Gastrocnemius medialis (tissue), 4 donors: ENCODE data around the gene DNAJB12. TPM values are rescaled to one million over a fixed set of nuclear protein-coding genes. Genes with fewer than 3 reads are reported as not detected.
A peak's percentile ranks its signal among the peaks of the same experiment; 100 is the strongest.

Experiments
- ATAC-seq, 2 donors: fragments of 150-250 bp; one replicate each; pipeline ENCODE4 v1.9.1; 2016
- DNase-seq, 2 donors: peaks; one replicate each; pipeline ENCODE4 v3.0.0-alpha.2; 2019
- H3K27ac ChIP-seq, 4 donors: fragments of 200-600 bp; sonication (generic); 1 replicate in 1 of 4; 2 replicates in 3 of 4; pipeline ENCODE4 v1.5.1; 2016 to 2018; ENCODE audit warnings: mild to moderate bottlenecking in 2 of 4, moderate library complexity in 1 of 4
- H3K27me3 ChIP-seq, 3 donors: fragments of 200-600 bp; sonication (generic) in 2 of 3; 1 replicate in 1 of 3; 2 replicates in 2 of 3; pipeline versions ENCODE4 v1.5.1 to v1.6.0; 2016 to 2019; ENCODE audit warnings: mild to moderate bottlenecking in 1 of 3, moderate library complexity in 1 of 3
- H3K36me3 ChIP-seq, 2 donors: fragments of 200-600 bp; sonication (generic) in 1 of 2; one replicate each; pipeline ENCODE4 v1.5.1; 2017 to 2018
- H3K4me1 ChIP-seq, 2 donors: fragments of 200-600 bp; sonication (generic) in 1 of 2; one replicate each; pipeline ENCODE4 v1.5.1; 2016 to 2017; ENCODE audit warnings: mild to moderate bottlenecking in 2 of 2
- H3K4me3 ChIP-seq, 4 donors: fragments of 200-600 bp; sonication (generic) in 3 of 4; 1 replicate in 1 of 4; 2 replicates in 3 of 4; pipeline ENCODE4 v1.5.1; 2016 to 2019; ENCODE audit warnings: mild to moderate bottlenecking in 2 of 4
- H3K9me3 ChIP-seq, 3 donors: fragments of 200-600 bp; sonication (generic) in 2 of 3; 1 replicate in 1 of 3; 2 replicates in 2 of 3; pipeline ENCODE4 v1.5.1; 2016 to 2019
- POLR2A ChIP-seq, 2 donors: fragments of 450-650 bp; IDR thresholded peaks; one replicate each; pipeline ENCODE4 v1.6.1; 2017; ENCODE audit warnings: antibody characterized with exemption in 2 of 2, mild to moderate bottlenecking in 2 of 2, moderate library complexity in 2 of 2
- in situ Hi-C, 4 donors: fragments of 200-750 bp; cut with MboI; loops; one replicate each; pipeline versions ENCODE4 v1.15.0 to v1.8.0; 2017; ENCODE audit warnings: low sequenced_read_pairs in 4 of 4
- intact Hi-C: fragments of 100-400 bp; cut with DNase I; formaldehyde crosslinking; loops from one replicate; pipeline ENCODE4 v1.15.1; 2023; ENCODE audit warnings: low total_unique reads
- total RNA-seq, 4 donors: library from RNA; depleted of rRNA; stranded (reverse); fragments of >200 nt; gene quantifications; one replicate each; pipeline versions ENCODE4 v1.1.0 to v1.2.3, GENCODE V29; 2016
- TF ChIP-seq, protein P1 (sequence below), 5 experiments: fragments of 450-650 bp in 3 of 5; fragments of 200-600 bp in 2 of 5; sonication (generic) in 2 of 5; IDR thresholded peaks in 4 of 5; conservative IDR thresholded peaks in 1 of 5; 1 replicate in 4 of 5; 2 replicates in 1 of 5; pipeline ENCODE4 v1.5.1; 2016 to 2019; ENCODE audit warnings: antibody characterized with exemption in 5 of 5, mild to moderate bottlenecking in 3 of 5, moderate library complexity in 3 of 5

The DNAJB12 gene
- total RNA-seq, 4 donors from 2014 or later: 35.8 to 49.7 (median 39.0) TPM

DNA sequence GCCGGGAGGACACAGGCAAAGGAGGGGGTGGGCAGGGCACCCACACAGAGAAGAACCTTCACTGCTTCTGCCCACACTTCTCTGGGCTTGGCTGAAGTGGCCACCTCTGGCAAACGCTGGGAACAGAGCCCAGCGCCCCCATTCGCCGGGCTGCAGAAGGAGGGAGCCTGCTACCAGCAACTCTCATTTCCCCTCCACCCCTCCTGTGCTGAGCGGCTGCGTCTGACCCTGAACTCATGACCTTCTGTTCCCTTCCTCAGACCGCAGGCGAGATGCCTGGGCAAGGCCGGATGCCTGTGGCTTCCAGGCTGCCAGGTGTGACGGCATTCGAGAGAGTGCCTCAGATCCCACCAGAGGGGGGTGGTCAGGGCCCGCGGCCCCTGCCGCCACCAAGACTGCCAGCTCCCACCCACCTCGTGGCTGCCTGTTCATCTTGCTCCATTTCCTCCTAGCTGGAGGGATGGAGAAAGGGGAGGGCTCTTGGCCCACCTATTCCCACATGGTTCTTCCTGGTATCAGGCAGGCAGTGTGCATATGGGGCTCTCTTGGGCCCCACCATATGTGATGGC is 19.8 kb downstream of the DNAJB12 start:
- Histone ChIP-seq H3K4me1 (peaks cover 49 to 61% of the 10 kb centered on the region in 2 donors), H3K9me3 (no peaks in the 10 kb centered on the region), H3K36me3 (peaks cover 0 to 36% of the 10 kb centered on the region in 2 donors), H3K27ac (peak overlapping the region; percentile 85 to 95 (median 90)), H3K27me3 (no peaks in the 10 kb centered on the region), H3K4me3 (peak overlapping the region in 3 of 4 donors; percentile 5 to 19 (median 11))
- TF ChIP-seq, protein P1, sequence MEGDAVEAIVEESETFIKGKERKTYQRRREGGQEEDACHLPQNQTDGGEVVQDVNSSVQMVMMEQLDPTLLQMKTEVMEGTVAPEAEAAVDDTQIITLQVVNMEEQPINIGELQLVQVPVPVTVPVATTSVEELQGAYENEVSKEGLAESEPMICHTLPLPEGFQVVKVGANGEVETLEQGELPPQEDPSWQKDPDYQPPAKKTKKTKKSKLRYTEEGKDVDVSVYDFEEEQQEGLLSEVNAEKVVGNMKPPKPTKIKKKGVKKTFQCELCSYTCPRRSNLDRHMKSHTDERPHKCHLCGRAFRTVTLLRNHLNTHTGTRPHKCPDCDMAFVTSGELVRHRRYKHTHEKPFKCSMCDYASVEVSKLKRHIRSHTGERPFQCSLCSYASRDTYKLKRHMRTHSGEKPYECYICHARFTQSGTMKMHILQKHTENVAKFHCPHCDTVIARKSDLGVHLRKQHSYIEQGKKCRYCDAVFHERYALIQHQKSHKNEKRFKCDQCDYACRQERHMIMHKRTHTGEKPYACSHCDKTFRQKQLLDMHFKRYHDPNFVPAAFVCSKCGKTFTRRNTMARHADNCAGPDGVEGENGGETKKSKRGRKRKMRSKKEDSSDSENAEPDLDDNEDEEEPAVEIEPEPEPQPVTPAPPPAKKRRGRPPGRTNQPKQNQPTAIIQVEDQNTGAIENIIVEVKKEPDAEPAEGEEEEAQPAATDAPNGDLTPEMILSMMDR (IDR thresholded peaks at IDR 0.05 in 4 of 5, conservative IDR thresholded peaks at IDR 0.05 in 1 of 5): no peak
- peak in 1 of 2 donors; percentile 20 for TF ChIP-seq POLR2A (IDR thresholded peaks at IDR 0.05)
- ATAC-seq (peak; percentile 50 to 52), DNase-seq (peak; percentile 78 to 90)
- in situ Hi-C loops (loop anchor here (5.0 to 25.0 kb wide), 7 partner anchors 120 to 380 kb away; partner anchors contain the start of genes CHST3 (in 3 of the 4), ANAPC16 (in 2 of the 4) and ASCC1 (in 2 of the 4)), intact Hi-C loops (loop anchor here (1.0 to 10.0 kb wide), 2 partner anchors 62 to 440 kb away; partner anchors contain the start of gene DDIT4)

DNA sequence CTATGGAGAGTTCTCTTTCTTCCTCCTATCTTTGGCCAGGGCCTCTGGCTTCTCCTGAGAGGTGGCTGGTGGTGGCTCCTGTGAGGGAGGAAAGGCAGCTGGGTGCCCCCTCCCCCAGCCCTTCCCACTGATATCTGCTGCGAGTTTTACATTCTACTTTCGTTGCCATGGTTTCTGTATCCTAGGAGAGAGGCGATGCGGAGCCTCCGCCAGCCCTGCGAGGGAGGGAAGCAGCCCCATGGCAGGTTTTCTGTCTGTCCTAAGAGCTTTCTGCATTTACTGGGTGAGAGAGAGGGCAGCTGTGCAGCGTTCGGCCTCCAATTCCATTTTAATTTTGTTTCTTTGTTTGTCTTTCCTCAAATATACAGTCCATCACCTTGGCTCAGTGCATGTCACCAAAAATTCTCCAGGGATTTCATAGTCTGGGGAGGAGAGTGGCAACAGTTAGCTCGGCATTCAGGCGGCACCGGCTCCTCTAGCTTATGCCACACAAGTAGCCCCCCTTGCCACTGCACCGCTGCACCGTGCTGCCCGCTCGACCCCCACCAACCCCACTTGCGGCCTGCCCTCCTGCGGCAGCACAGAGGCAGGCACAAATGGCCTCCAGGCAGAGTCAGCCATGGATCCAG is 20.4 kb downstream of the DNAJB12 start:
- Histone ChIP-seq H3K27me3 (no peaks in the 10 kb centered on the region), H3K4me3 (no peak overlapping the region), H3K36me3 (peaks cover 0 to 30% of the 10 kb centered on the region in 2 donors), H3K4me1 (peaks cover 51 to 61% of the 10 kb centered on the region in 2 donors), H3K9me3 (no peaks in the 10 kb centered on the region), H3K27ac (peak overlapping the region; percentile 85 to 95 (median 90))
- DNase-seq (peak in 1 of 2 donors; percentile 14), ATAC-seq (no peak)
- intact Hi-C loops (loop anchor here (10.0 kb wide), 1 partner anchor 440 kb away; no protein-coding TSS in a partner anchor), in situ Hi-C loops (loop anchor here (10.0 to 25.0 kb wide), 6 partner anchors 120 to 380 kb away; partner anchors contain the start of genes CHST3 (in 3 of the 4), ANAPC16 (in 2 of the 4) and ASCC1 (in 2 of the 4))
- TF ChIP-seq POLR2A (IDR thresholded peaks at IDR 0.05): no peak
- TF ChIP-seq, protein P1 (IDR thresholded peaks at IDR 0.05 in 4 of 5, conservative IDR thresholded peaks at IDR 0.05 in 1 of 5): no peak

DNA sequence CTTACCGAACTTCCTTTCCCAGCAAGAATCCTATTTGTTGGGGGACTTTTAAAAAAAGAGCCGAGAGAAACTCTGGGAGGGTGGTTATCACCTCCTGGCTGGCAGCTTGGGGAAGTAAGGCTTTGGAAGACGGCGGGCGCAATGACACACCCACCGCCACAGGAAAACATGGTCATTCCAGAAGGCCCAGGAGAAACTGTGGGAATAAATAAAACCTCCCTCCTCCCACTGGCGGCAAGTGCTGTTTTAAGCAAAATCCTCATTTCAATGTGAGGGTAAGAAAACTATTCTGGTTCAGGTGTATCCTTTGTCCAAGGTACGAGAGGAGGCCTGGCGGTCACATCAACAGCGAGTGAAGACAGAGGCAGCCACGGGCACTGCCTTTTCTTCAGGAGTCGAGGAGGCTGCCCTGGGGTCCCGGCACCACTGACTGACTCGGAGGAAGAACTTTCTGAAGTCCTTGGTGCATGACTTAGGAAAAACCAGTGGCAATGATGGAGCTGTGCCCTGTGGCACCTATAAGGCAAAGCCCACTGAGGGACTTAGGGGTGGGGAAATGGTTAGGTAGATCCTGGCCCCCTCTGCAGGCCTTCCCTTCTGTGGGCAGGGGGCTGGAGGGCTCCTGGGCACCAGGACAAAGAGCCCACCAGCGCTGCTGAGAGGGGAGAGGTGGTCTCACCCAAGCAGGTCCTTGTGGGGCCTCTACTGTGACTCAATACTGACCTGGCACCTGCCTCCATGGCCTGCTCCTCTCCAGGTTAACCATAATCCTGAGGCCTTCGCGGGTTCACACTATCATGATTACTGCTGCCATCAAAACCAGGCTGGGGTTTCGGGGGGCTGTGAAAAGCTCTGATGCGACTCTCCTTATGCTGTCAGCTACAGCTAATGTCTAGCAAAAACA is 21.4 kb downstream of the DNAJB12 start:
- Histone ChIP-seq H3K4me1 (peaks cover 61 to 69% of the 10 kb centered on the region in 2 donors), H3K36me3 (peaks cover 0 to 22% of the 10 kb centered on the region in 2 donors), H3K4me3 (no peak overlapping the region), H3K9me3 (no peaks in the 10 kb centered on the region), H3K27me3 (no peaks in the 10 kb centered on the region), H3K27ac (peak overlapping the region; percentile 85 to 95 (median 90))
- in situ Hi-C loops (loop anchor here (10.0 to 25.0 kb wide), 6 partner anchors 119 to 379 kb away; partner anchors contain the start of genes CHST3 (in 3 of the 4), ANAPC16 (in 2 of the 4) and ASCC1 (in 2 of the 4)), intact Hi-C loops (loop anchor here (10.0 kb wide), 1 partner anchor 439 kb away; no protein-coding TSS in a partner anchor)
- no peak for TF ChIP-seq POLR2A (IDR thresholded peaks at IDR 0.05)
- TF ChIP-seq, protein P1 (IDR thresholded peaks at IDR 0.05 in 4 of 5, conservative IDR thresholded peaks at IDR 0.05 in 1 of 5): no peak
- ATAC-seq: no peak
- peak in 1 of 2 donors; percentile 12 for DNase-seq
